Cardiac muscle cell (in vitro differentiated cells and primary cell): ENCODE measurements around the gene PRSS3. TPM values are rescaled to one million over a fixed set of nuclear protein-coding genes. Genes with fewer than 3 reads are reported as not detected.
A peak's percentile ranks its signal among the peaks of the same experiment; 100 is the strongest.
"Not testable (repeated sequence)": the region's sequence is repeated elsewhere in the genome, so short reads cannot be mapped to it uniquely, and the experiment has no call there.

Experiments
- DNase-seq, 2 donors: peaks; one replicate each; pipeline versions ENCODE4 v3.0.0 to v3.0.0-alpha.2; 2010 to 2017; ENCODE audit warnings: low read depth in 1 of 2, low spot score in 1 of 2
- H3K27ac ChIP-seq: fragments of 200-600 bp; sonication (generic); 2 replicates; pipeline ENCODE4 v1.5.1; 2016
- H3K27me3 ChIP-seq: fragments of 200-600 bp; sonication (generic); 2 replicates; pipeline ENCODE4 v1.6.0; 2016; ENCODE audit warnings: control low read depth
- H3K36me3 ChIP-seq: fragments of 200-600 bp; sonication (generic); 2 replicates; pipeline ENCODE4 v1.5.1; 2016; ENCODE audit warnings: control low read depth
- H3K4me1 ChIP-seq: fragments of 200-600 bp; sonication (generic); 2 replicates; pipeline ENCODE4 v1.8.1; 2017; ENCODE audit warnings: low read depth, mild to moderate bottlenecking, mixed run types
- H3K4me3 ChIP-seq: fragments of 200-600 bp; sonication (generic); 2 replicates; pipeline ENCODE4 v1.5.1; 2016; ENCODE audit warnings: mild to moderate bottlenecking
- H3K9me3 ChIP-seq: fragments of 200-600 bp; sonication (generic); 2 replicates; pipeline ENCODE4 v1.5.1; 2017; ENCODE audit warnings: low read depth, mild to moderate bottlenecking, control low read depth
- polyA plus RNA-seq: library from polyadenylated mRNA; unstranded; fragments of >200 nt; fragmentation: Nextera tagmentation; extraction: Ambion mirVana; gene quantifications from 2 replicates; pipeline ENCODE4 v1.2.1, GENCODE V29; 2016
- total RNA-seq: library from RNA; depleted of rRNA; stranded (reverse); fragments of >200 nt; gene quantifications from 2 replicates; pipeline ENCODE4 v1.2.3, GENCODE V29; 2016
- TF ChIP-seq, protein P1 (sequence below): IDR thresholded peaks from 2 replicates; pipeline ENCODE4 v1.5.1; 2012; ENCODE audit warnings: low read depth, mild to moderate bottlenecking, low read length

PRSS3 gene
- total and polyA plus RNA-seq, 2 experiments from 2014 or later = 0.24 TPM; not detected in 1

DNA sequence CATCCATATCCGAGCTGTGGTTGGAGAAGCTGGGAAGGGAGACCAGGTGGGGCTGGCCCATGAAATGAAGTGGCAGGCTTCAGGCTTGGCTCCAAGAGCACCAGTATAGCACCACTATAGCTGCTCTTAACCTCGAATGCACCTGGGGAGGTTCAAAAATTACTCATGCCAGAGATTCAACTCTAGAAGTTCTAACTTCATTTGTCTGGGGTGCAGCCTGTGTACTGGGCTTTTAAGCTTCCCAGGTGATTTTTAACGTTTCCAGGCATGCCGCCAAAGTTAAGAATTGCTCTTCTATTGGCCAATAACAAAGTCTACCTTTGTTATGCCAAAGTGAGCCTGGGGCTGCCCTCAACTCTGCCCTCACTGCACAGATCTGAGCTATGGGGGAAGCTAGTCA lies 458 bp downstream of the PRSS3 start:
- no peak for DNase-seq
- TF ChIP-seq, protein P1, sequence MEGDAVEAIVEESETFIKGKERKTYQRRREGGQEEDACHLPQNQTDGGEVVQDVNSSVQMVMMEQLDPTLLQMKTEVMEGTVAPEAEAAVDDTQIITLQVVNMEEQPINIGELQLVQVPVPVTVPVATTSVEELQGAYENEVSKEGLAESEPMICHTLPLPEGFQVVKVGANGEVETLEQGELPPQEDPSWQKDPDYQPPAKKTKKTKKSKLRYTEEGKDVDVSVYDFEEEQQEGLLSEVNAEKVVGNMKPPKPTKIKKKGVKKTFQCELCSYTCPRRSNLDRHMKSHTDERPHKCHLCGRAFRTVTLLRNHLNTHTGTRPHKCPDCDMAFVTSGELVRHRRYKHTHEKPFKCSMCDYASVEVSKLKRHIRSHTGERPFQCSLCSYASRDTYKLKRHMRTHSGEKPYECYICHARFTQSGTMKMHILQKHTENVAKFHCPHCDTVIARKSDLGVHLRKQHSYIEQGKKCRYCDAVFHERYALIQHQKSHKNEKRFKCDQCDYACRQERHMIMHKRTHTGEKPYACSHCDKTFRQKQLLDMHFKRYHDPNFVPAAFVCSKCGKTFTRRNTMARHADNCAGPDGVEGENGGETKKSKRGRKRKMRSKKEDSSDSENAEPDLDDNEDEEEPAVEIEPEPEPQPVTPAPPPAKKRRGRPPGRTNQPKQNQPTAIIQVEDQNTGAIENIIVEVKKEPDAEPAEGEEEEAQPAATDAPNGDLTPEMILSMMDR = no peak
- no peaks in the 10 kb centered on the region for H3K4me1 ChIP-seq
- H3K4me3 ChIP-seq = no peak overlapping the region
- H3K9me3 ChIP-seq = no peaks in the 10 kb centered on the region
- H3K36me3 ChIP-seq = no peaks in the 10 kb centered on the region
- H3K27me3 ChIP-seq = no peaks in the 10 kb centered on the region
- H3K27ac ChIP-seq = no peak overlapping the region

DNA sequence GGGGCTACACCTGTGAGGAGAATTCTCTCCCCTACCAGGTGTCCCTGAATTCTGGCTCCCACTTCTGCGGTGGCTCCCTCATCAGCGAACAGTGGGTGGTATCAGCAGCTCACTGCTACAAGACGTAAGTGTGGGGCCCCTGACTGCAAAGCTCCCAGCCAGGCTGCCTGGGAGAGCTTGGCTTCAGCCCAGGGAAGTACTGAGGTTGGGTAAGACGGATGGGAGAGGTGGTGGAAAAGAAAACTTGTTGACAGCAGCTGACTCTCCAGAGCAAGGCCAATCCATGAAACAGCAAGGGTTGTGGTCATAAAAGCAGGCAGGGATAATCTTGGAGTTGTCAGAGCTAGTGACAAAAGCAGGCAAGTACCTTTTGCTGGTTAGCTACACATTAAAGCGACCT lies 1.3 kb downstream of the PRSS3 start:
- peak in 1 of 2 donors; percentile 66 for DNase-seq
- not testable (repeated sequence) for H3K36me3 ChIP-seq, H3K4me1 ChIP-seq, H3K27ac ChIP-seq, H3K9me3 ChIP-seq, H3K4me3 ChIP-seq, H3K27me3 ChIP-seq

DNA sequence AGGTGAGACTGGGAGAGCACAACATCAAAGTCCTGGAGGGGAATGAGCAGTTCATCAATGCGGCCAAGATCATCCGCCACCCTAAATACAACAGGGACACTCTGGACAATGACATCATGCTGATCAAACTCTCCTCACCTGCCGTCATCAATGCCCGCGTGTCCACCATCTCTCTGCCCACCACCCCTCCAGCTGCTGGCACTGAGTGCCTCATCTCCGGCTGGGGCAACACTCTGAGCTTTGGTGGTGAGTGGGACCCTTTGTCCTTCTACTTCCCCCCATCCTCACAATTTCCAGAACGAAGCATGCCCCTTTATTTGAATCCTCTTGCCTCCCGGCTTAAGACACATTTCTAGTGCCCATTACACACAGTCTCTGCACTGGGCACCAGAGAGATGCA lies 2.5 kb downstream of the PRSS3 start:
- Histone ChIP-seq H3K36me3 (no peaks in the 10 kb centered on the region), H3K4me3 (no peak overlapping the region), H3K27me3 (no peaks in the 10 kb centered on the region), H3K9me3 (no peaks in the 10 kb centered on the region), H3K27ac (no peak overlapping the region), H3K4me1 (no peaks in the 10 kb centered on the region)
- TF ChIP-seq, protein P1 = no peak
- DNase-seq = no peak

DNA sequence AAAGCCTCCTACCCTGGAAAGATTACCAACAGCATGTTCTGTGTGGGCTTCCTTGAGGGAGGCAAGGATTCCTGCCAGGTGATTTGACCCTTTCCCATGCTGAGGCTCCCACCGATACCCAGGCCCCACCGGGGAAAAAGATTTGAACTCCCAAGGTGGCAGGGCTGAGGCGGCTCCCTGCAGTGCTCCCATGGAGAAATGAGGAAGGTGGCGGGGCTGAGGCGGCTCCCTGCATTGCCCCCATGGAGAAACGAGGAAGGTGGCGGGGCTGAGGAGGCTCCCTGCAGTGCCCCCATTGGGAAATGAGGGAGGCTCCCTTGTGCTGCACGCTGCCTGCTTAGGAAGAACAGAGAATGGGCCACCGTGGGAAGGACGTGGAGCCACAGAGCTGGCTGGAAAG lies 3.2 kb downstream of the PRSS3 start:
- no peaks in the 10 kb centered on the region for H3K4me1 ChIP-seq
- TF ChIP-seq, protein P1 = no peak
- no peaks in the 10 kb centered on the region for H3K27me3 ChIP-seq
- no peaks in the 10 kb centered on the region for H3K9me3 ChIP-seq
- H3K27ac ChIP-seq = no peak overlapping the region
- no peak for DNase-seq
- H3K4me3 ChIP-seq = no peak overlapping the region
- H3K36me3 ChIP-seq = no peaks in the 10 kb centered on the region

DNA sequence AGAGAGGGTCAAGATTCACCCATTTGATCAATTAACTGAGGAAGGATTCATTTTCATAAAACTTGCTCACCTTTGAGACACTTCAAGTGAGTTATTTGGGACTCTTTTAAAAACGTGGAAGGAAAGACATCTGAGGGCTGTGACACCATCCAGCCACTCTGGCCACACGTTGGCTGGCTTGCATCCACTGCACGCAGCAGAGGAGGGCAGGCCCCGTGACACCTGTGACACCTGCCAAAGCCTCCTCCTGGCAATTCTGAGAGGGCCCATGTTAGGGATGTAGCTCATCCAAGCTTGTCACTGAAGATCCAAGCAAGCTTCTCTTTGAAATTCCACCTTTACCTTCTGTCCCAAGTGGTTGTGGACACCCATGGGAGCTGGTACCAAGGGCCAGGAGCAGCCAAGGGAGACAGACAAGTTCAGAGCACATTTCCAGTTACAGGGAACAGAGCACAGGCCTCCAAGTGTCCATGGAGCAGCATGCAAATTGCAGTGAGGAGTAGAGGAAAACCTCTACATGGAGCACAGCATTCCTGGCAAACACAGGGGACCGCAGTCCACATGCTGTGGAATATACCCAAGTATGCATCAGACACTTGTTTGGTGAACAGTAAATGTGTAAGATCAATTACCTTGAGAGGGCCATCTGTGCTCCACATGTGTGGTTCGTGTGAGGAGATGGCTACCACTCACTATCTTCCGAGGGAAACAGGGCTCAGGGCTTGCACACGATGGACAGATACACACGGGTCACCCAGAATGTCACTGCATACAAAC lies 4.8 kb downstream of the PRSS3 start:
- Histone ChIP-seq H3K27me3 (no peaks in the 10 kb centered on the region), H3K4me3 (no peak overlapping the region), H3K27ac (no peak overlapping the region), H3K4me1 (no peaks in the 10 kb centered on the region), H3K36me3 (no peaks in the 10 kb centered on the region), H3K9me3 (no peaks in the 10 kb centered on the region)
- no peak for DNase-seq
- TF ChIP-seq, protein P1 = no peak

DNA sequence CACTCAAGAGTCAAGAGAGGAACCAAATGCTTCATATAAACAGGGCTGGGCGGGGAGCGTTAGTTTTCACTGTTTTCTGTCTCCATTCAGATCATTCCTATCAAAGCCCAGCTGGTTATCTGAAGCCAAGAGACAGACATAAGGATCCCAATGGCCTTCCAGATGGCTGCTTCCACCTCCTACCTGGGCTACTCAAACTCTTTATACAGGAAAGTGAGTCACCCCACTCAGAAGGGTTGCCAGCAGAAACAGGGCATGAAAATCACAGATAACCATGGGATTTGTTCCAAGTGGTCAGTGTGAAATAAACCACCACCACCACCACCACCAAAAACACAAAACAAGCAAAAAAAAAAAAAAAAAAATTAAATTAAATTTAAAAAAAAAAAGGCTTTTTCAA lies 5.5 kb downstream of the PRSS3 start:
- Histone ChIP-seq H3K36me3 (no peaks in the 10 kb centered on the region), H3K9me3 (no peaks in the 10 kb centered on the region), H3K27me3 (no peaks in the 10 kb centered on the region), H3K4me3 (no peak overlapping the region), H3K27ac (no peak overlapping the region), H3K4me1 (no peaks in the 10 kb centered on the region)
- TF ChIP-seq, protein P1 = no peak
- no peak for DNase-seq

DNA sequence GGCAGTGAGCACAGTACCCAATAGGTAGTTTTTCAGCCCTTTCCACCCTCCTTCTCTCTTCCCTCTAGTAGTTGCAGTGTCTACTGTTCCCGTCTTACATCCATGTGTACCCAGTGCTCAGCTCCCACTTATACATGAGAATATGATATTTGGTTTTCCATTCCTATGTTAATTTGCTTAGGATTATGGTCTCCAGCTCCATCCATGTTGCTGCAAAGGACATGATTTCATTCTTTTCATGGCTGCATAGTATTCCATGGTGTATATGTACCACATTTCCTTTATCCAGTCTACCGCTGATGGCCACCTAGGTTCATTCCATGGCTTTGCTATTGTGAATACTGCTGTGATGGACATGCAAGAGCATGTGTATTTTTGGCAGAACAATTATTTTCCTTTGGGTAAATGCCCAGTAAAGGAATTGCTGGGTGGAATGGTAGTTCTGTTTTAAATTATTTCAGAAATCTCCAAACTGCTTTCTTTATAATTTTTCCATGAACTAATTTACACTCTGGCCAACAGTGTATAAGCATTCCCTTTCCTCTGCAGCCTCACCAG lies 6.7 kb downstream of the PRSS3 start:
- H3K9me3 ChIP-seq, H3K27ac ChIP-seq, H3K27me3 ChIP-seq, H3K36me3 ChIP-seq, DNase-seq, H3K4me1 ChIP-seq, H3K4me3 ChIP-seq: not testable (repeated sequence)

DNA sequence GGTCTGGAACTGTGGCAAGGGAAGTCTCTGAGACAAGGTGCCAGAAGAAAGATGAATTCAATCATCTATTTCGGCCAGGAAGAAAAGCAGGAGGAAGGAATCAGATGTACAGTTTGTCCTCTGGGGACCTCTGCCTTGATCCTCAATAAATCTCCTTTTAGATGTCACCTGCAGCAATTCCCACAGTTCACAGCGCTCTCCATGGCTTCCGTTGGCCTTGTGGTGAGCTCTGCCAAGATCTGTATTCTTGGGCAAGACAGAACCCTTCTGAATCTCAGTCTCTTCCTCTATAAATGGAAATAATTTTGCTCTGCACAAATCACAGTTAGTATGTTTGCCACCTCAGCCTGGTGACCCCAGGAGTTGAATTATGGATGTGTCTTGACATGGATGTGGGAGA lies 8.8 kb downstream of the PRSS3 start:
- H3K4me1 ChIP-seq, H3K4me3 ChIP-seq, H3K36me3 ChIP-seq, H3K27me3 ChIP-seq, H3K9me3 ChIP-seq, H3K27ac ChIP-seq, DNase-seq: not testable (repeated sequence)

DNA sequence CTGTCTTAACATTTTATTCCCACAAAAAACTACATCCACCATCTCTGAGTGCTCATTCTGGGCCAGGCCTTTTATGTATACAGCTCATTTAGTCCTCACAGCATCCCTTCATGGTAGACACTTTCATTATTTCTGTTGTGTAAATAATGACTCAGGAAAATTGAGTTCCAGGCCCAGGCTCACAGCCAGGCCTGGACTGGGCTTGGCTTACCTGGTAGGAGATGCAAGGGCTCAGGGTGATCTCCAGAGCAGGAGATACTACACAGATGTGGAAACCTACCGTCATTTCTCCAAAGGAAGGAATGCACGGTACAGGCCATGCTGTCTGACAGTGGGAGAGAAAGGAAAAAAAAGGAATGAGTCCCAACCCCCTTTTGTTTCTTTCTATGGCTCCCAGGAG lies 11.8 kb downstream of the PRSS3 start:
- not testable (repeated sequence) for H3K36me3 ChIP-seq, H3K27ac ChIP-seq, H3K4me3 ChIP-seq, H3K9me3 ChIP-seq, H3K4me1 ChIP-seq, H3K27me3 ChIP-seq, DNase-seq
